HG03571 (cell line): ENCODE data around the gene CAB39L.

Source experiments
- ATAC-seq: cut with Tn5 transposase; IDR thresholded peaks from one replicate; pipeline ENCODE4 v1.9.1; 2021; ENCODE audit not compliant: unreplicated experiment

Gene CAB39L

DNA sequence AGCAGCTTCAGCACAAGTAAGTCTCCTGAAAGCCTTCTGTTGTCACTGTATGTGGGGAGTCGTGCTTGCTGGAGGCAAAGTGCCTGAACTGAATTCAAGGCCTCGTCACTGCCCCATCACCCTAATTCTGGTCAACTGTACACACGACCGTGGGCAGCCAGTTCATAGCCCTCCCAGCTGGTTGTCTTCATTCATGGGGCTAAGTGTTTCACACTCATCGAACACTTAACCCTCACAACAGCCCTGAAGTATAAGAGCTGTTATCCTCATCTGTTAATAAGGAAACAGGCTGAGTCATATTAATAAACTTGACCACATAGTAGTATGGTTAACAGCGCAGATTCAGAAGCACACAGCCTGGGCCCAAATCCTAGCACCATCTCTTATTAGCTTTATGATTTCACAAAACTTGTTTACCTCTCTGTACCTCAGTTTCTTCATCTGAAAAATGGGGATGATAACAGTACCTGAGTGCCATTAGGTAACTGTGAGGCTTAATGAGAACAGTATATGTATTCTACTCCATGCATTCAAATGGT, 129.5 kb downstream of the CAB39L start:
- ATAC-seq, result no peak

DNA sequence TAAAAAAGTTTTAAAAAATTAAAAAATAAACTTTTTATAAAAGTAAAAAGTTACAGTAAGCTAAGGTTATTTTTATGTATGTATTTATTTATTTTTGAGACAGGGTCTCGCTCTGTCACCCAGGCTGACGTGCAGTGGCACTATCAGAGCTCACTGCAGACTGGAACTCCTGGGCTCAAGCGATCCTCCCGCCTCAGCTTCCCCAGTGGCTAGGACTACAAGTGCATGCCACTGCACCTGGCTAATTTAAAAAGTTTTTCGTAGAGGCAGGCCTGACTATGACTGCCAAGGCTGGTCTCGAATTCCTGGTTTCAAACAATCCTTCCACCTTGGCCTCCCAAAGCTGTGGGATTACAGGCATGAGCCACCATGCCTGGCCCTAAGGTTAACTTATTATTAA, 132.0 kb downstream of the CAB39L start:
- ATAC-seq, result no peak

DNA sequence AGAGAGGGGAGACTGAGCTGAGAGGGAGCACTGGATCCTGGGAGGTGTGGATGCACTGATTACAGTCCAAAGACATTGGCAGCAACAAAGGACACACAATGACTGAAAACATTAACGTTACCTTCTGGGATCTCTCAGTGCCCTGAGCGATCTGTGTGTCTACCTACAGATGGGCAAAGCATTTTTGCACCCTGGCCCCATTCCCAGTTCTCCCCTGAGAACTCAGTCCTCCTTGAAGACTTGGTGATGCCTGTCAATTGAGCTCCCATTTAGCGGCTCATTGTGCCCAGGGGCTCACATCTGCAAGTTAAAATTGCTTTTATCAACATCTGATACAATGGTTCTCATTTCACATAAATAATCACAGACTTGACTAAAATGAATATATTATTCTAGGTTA, 133.6 kb downstream of the CAB39L start:
- ATAC-seq, result no peak

DNA sequence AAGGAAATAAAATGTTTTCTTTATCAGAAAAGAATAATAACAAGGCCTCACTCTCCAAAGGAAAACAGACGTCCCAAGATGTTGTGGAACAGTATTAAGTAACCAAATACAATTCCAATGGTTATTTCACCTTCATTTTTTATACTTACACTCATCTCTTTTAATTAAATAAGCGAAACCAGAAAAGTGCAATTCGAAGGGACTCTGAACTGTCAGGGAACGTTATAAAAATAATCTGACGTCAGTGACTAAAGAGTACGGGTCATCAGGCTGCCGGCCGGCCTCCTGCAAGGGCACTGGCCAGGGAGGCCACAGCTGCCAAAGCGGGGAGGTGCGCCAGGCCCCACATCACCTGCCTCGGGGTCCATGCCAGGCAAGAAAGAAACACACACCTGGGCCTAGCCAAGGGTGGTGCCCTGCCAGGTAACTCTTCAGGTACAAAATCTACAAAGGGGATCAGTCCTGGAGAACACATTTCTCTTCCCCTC, 134.9 kb downstream of the CAB39L start:
- no peak for ATAC-seq

DNA sequence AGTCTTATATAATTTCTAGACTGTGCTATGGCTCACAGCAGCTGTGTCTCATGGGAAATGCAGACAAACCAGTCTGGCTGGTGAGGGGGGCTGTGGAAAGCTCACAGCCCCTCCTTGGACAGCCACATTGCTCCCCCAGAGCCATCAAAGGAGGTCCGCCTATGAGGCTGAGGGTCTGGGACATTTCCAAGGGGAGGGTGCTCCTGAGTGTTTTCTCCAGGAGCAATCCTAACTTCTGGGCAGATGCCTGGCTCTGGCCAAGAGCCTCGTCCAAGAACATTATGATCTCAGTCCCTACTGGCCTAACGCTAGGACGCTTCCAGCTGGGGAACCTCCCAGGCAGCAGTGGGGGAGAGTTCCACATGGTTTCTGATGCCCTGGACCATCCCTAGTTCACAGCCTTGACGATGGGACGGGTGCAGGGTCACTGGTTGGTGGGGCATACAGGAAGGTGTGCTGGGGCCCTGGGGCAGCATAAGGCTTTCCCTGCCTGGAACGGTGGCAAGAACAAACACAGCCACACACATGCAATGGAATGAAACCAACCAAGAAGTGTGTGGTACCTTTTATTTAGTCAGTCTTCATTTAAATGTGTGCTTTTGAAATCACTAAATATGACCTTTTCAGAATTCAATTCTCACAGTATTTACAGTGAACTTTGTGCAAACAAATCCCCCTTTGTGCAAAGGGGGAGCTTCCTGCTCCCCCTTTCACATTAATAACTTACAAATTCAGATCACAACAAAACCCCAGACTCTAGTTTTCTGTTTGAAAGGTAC, 135.6 kb downstream of the CAB39L start:
- no peak for ATAC-seq

DNA sequence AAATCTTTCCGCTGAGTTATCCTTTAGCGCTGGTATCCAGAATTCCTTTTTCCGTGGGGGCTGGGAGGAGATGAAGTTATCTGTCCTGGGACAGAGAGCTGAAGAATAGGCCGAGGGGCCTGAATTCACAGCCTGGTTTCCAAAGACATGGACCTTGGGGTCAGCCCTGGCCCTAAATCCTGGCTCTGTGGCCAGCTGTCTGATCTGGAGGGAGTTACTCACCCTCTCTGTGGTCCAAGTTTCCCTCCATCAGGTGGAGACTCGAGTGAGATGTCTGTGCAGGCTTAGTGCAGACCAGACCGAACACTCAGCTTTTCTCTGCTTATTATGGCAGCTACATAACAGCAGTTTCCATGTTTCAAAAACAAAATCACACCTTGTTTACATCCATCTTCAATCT, 136.5 kb downstream of the CAB39L start:
- ATAC-seq, result no peak

DNA sequence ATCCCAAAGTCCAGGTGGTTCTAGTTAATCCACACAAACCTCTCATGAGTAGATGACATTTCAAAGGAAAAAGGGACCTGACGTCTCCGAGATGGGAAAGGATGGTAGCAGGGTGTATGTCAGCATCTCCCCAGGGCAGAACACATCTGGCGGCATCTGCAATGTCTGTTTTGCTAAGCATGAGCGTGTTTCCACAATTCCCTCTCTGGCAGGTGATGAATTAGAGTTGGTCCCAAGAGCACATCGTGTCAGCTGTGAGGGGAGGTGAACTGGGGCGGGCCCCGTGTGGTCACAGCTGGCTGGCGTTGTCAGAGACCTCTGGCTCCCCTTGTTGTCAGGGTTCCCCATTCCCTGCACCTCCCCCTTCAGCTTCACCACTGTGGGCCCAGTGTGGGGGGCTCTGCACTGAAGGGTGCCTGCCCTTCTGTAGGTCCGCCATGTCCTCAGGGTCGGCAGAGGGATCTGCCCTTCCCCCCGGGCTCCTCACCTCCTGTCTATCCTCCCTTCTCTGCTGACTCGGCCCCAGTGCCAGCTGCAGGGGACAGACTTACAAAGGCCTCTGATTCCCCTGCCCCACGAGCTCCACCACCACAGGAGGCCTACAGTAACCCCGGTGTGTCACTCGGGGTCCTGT, 138.0 kb downstream of the CAB39L start:
- no peak for ATAC-seq

DNA sequence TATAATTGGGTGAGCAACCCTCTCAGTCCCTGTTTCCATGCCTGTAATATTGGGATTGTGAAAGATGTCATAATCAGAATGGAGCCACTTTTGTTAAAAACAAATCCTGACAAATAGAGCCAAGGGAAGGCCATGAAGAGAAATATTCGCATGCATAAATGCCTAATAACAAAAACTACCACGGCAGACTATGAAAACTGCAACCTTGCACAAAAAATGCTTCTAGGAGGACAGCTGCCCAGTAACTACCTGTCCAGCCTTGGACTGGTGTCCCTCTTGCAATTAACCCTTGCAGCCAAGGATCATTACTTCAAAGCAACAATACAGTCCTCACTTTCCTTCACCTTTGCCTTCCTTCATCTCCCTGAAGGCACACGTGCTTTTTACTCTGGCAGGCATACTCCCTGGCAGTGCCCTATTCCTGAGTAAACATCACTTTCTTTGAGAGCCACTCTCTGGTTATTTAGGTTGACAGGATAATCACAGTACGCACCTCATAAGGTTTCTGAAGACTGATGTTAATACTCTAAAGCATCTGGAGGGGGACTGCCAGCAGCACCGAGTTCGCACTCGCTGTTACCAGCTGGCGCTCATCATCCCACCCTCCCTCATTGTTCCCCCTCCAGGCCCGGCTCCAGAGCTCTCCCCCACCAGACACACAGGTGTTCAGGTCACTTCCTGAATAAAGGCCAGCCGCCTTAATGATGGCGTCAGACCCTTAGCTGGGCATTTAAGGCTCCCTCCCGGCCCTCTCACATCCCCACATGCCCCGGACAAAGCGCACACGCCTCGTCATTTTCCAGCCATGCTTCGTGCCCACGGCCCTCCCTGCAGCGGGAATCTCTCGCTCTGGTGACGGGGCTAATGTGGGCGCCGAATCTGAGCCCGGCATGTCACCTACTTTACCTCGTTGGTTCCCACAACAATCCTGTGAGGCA, 138.8 kb downstream of the CAB39L start:
- no peak for ATAC-seq

DNA sequence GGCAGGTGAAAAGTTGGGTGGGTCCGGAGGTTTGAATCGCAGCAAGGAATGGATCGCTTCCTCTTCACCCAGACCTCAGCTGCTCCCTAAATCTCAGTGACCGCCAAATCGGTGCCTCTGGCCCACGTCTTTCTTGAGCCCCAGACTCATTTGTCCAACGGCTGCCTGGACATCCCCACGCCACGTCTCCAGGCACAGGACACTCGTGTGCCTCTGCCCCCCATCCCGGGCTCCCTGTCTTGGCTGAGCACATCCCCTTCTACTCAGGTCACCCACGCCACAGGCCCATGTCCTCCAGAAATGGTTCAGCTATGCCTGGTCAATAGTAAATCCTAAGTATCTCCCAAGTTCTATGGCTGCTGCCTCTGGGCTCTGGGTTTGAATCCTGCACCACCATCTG, 139.5 kb downstream of the CAB39L start:
- ATAC-seq, result no peak

DNA sequence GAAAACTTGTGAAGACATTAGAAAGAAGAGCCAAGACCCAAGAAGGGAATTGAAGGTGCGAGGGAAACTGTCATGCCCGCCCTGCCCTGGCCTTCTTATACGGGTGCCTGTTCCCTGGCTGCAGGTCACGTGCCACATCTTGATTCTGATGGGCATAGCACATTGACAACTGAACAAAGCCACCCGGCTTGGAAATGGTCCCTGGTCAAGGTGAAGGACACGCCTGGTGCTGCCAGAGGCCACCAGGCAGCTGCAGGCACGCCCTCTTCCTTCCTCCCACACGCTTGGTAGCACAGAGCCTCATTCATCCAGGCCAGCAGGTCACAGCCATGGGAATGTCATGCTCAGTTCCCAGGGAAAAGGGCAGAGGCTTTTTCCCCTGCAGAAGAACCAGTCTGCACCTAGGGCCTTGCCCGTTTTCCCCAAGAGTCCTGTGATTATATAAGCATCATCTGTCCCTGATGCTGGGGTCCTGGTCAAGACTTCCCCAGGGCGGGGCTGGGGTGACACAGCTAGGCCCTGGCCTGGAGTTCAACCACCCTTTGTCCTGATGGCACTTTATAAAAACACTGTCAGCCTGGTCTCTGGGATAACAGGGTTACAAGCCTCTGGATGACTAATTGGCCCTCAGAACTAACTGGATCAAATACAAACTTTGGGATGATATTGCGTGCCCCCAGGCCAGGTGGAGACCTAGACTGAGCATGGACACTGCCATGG, 140.2 kb downstream of the CAB39L start:
- ATAC-seq, result no peak

DNA sequence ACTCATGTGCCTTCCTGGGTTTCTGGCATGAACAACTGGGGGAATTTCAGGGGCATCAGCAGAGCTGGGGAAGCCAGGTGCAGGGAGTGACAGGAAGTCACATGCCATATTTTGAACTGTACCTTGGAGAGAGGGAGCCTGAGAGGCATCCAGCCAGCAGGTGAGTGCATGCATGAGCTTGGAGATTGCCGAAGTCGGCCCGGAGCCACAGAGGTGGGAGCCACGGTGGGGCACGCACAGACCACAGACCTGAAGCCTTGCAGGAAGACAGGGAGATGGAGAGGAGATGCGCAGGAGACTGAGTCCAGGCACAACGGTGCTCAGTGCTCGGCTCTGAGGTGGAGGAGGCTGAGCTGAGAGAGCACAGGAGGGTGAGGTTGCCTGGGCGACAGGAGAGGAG, 141.0 kb downstream of the CAB39L start:
- ATAC-seq, result no peak

DNA sequence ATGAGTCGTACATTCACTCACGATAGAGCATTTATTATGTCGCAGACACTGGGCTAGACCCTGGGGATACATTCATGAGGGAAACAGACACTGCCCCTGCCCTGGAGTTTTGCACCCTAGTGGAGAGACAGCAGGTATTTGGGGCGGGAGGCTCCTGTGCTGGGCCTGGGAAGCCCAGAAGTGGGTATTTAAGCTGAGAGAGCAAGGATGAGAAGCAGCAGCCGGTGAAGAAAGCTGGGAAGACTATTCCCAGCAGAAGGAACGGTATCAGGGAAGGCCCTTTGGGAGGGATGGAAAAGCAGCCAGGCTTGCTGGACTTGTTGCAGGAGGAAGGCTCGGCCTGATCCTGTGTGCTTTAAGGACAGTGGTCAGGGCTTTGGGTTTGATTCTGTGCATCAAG, 141.6 kb downstream of the CAB39L start:
- no peak for ATAC-seq

DNA sequence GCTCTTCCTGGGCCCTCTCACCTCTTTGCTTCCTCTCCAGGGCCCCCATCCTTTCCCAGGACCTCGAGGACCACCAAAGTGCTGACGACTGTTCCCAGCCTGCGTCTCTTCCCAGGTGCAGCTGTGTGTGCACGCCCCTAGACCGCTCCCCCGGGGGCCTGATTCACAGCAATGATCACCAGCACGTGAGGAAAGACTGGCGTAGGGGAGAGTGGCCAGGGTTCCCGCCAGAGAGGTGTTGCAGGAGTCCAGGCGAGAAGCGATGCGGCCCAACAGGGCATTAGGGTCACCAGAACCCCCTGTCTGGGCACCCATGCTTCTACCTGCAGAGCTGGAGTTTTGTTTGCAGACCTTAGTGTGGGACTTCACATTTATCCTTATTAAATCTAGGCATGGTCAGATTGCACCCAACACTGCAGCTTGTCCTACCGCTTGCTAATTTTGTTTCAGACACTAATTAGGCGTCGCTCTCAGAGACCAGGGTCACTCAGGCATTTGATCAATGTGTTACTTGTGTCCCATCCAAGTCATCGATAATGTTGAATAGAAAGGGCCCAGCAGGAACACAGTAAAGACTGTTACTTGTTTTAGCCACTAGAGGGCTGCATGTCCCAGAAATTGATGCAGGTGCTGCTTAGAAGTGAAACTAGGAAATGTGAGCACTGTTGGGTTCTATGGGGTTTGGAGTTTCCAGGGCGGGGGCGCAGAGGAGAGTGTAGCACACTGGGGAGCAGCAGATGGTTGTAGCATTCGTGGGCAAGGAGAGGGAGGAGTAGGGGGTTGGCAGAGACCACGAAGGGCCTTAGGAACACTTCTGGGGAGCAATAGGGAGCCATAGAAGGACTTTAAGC, 142.9 kb downstream of the CAB39L start:
- ATAC-seq, result peak; percentile 87

DNA sequence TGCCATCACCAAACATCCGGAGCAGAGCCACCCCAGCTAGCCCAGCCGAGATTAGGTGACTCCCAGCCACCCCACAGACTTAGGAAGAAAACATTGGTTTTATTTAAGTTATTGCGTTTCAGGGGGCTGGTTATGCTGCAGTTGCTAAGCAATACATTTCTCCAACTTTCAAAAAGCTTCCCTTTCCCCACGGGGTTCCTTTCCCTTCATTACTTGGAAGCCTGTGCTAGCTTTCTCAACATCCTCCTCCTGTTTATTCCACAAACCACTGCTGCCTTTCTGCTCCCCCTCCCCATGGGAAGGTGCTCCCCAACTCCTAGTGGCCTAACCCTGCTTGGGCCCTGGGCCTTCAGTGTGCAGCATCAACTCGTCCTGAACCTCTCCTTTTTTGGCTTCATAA, 143.6 kb downstream of the CAB39L start:
- no peak for ATAC-seq

DNA sequence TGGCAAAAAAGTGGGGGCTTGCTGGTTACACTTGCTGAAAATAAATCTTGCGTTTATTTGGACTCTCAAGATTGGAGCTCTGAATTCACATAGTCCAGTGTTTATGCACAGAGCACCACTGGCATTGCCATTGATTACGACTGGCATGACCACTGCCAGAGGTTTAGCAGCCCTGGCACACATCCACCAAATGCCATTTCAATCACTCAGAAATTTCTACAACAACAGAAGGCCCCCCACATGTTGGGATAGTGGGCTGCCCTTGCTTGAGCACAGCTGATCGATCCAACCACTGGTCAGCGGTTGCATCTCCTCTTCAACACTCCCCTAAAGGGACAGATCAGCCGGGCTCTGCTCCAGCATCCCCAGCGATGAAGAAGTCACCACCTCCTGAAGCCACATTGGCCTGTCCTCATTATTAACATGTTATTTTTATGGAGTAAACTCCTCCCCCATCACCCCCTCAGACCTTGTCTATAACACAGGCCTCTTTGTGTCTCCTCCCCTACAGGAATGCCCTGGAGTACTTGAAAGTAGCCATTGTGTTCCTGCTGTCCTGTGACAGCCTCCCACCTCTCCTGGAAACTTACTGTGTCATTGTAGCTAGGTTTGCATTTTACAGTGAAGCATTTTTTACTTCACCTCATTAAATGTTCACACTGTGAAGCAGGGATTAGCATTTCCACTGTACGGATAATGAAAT, 144.8 kb downstream of the CAB39L start:
- ATAC-seq, result no peak

DNA sequence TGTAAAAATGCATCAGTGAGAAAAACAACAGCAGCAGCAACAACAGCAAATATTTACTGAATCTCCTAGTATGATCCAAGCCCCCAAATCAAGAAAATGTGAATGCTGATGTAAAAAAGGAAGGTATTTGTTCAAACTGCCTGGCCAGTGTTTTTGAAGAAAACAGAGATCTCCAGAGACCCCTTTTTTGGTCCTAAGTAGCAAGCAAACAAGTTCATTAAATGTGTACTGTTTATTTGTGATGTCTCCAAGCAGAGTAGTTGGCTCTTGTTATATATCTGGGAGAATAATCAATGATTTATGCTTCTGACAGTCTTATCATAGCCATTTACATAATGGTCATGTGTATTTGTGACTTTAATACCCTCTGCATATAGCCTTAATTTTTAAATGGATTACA, 145.4 kb downstream of the CAB39L start:
- ATAC-seq, result no peak

DNA sequence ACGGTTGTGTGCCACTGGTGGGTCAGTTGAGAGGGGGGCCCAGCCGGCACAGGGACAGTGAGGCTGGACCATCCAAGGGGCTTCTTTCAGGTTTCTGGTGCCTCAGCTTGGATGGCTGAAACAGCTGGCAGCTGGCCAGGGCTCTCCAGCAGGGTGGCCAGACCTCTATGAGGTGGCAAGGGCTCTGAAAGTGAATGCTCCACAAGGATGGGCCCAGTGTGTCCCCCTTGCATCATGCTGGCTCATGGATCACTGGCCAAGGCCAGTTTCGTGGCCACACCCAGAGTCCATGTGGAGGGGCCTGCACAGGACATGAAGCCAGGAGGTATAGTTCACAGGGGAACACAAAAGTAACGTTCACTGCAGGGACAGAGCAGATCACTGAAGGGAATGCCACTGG, 146.5 kb downstream of the CAB39L start:
- no peak for ATAC-seq

DNA sequence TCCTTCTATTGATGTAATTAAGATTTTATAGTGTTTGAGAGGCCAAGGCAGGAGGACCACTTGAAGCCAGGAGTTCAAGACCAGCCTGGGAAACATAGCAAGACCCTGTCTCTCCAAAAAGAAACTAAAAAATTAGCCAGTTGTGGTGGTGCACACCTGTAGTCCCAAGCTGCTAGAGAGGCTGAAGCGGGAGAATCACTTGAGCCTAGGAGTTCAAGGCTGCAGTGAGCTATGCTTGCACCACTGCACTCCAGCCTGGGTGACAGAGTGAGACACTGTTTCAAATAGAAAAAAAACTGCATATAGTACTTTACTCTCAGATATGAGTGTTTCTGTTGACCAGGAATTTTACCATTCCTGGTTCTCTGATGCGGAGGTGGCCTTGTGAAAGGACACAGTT, 147.2 kb downstream of the CAB39L start:
- no peak for ATAC-seq

DNA sequence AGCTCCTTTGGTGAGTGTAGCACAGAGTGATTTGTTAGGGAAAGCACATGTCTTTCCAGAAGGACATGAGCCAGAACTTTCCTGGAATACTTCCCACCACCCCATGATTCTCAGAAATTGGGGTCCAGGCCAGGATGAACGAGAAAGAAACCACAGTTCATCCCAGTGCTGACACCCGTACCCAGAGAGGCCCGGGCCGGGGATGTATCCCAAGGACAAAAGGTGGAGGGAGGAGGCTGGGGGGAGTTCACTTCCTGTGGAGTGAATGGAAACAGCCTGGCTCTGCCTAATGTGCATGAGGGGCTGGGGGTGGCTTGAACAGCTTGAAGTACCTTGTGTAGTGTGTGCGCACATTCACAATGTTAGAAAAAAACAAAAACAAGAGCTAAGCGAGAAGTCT, 148.6 kb downstream of the CAB39L start:
- no peak for ATAC-seq
